OCI-LY3 (cell line): ENCODE measurements around the gene PREX1.

Experiments
- H2AFZ ChIP-seq: fragments of 200-600, 300-600 bp; shearing (Covaris generic); 2 replicates; pipeline ENCODE4 v1.6.0; 2014; ENCODE audit warnings: antibody characterized with exemption, low read depth, low read length
- H3K27ac ChIP-seq: fragments of 200-600, 300-600 bp; sonication (generic); 2 replicates; pipeline ENCODE4 v1.5.1; 2014; ENCODE audit warnings: mild to moderate bottlenecking, low read length, moderate library complexity, mixed read lengths
- H3K27me3 ChIP-seq: fragments of 200-600, 300-600 bp; sonication (generic); 2 replicates; pipeline ENCODE4 v1.6.1; 2014; ENCODE audit warnings: low read depth, low read length, mixed read lengths
- H3K36me3 ChIP-seq: fragments of 200-600, 300-600 bp; sonication (generic); replicated peaks from 2 replicates; pipeline ENCODE3; 2014; ENCODE audit warnings: low read depth, low read length, mixed read lengths
- H3K4me1 ChIP-seq: fragments of 300-600, 200-600 bp; sonication (generic); 2 replicates; pipeline ENCODE4 v1.6.1; 2014; ENCODE audit warnings: low read length, mixed read lengths
- H3K4me2 ChIP-seq: fragments of 200-600, 300-600 bp; sonication (generic); 2 replicates; pipeline ENCODE4 v1.6.1; 2014; ENCODE audit warnings: low read length, mixed read lengths
- H3K4me3 ChIP-seq: fragments of 300-600, 200-600 bp; sonication (generic); 2 replicates; pipeline ENCODE4 v1.5.1; 2014; ENCODE audit warnings: antibody characterized with exemption, mild to moderate bottlenecking, low read length, moderate library complexity
- H3K79me2 ChIP-seq: fragments of 300-600, 200-600 bp; shearing (Covaris generic); 2 replicates; pipeline ENCODE4 v1.6.1; 2014; ENCODE audit warnings: mild to moderate bottlenecking, low read length, mixed read lengths
- H3K9ac ChIP-seq: fragments of 300-600, 200-600 bp; shearing (Covaris generic); 2 replicates; pipeline ENCODE4 v1.6.0; 2014; ENCODE audit warnings: mild to moderate bottlenecking, low read length, moderate library complexity
- H3K9me3 ChIP-seq: fragments of 200-600, 300-600 bp; shearing (Covaris generic); 2 replicates; pipeline ENCODE4 v1.6.1; 2014; ENCODE audit warnings: low read length, mixed read lengths; ENCODE audit not compliant: insufficient read depth
- H4K20me1 ChIP-seq: fragments of 200-600, 300-600 bp; sonication (generic); 2 replicates; pipeline ENCODE4 v1.6.1; 2016; ENCODE audit warnings: low read length, mixed read lengths; ENCODE audit not compliant: insufficient read depth
- EZH2phosphoT487 ChIP-seq: fragments of 200-600 bp; shearing (Covaris generic); IDR thresholded peaks from 2 replicates; pipeline ENCODE4 v1.6.1; 2018; ENCODE audit warnings: antibody characterized with exemption, mixed run types, low read depth
- TF ChIP-seq, protein P1 (sequence below): fragments of 200-600, 300-600 bp; sonication (generic); IDR thresholded peaks from 2 replicates; pipeline ENCODE4 v1.5.1; 2014; ENCODE audit warnings: antibody characterized with exemption, low read length, low read depth

Gene PREX1

DNA sequence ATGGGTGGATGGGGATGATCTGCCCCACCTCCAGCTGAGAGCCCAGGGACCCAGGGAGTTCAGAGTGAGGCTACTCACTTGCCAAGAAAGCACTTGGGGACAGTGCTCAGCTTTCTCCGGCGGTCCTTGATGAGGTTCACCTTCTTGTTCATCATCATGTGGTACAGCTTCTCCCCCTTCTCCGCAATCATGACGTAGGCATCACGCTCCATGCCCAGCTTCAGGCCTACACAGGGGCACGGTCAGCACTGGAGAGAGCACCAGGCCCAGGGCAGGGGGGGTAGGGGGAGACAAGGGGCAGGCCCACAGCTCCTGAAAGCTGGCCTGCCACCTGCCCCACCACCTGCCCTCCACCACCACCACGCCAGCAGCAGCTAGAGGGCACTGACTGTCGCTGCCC, 139.2 kb downstream of the PREX1 start:
- Histone ChIP-seq H3K4me3 (no peak overlapping the region), H3K4me1 (no peaks in the 10 kb centered on the region), H3K27ac (no peak overlapping the region), H3K79me2 (no peaks in the 10 kb centered on the region), H4K20me1 (no peaks in the 10 kb centered on the region), H2AFZ (no peak overlapping the region), H3K36me3 (no peaks in the 10 kb centered on the region), H3K4me2 (no peak overlapping the region), H3K9me3 (no peaks in the 10 kb centered on the region), H3K9ac (no peak overlapping the region), H3K27me3 (no peaks in the 10 kb centered on the region)
- TF ChIP-seq, protein P1, sequence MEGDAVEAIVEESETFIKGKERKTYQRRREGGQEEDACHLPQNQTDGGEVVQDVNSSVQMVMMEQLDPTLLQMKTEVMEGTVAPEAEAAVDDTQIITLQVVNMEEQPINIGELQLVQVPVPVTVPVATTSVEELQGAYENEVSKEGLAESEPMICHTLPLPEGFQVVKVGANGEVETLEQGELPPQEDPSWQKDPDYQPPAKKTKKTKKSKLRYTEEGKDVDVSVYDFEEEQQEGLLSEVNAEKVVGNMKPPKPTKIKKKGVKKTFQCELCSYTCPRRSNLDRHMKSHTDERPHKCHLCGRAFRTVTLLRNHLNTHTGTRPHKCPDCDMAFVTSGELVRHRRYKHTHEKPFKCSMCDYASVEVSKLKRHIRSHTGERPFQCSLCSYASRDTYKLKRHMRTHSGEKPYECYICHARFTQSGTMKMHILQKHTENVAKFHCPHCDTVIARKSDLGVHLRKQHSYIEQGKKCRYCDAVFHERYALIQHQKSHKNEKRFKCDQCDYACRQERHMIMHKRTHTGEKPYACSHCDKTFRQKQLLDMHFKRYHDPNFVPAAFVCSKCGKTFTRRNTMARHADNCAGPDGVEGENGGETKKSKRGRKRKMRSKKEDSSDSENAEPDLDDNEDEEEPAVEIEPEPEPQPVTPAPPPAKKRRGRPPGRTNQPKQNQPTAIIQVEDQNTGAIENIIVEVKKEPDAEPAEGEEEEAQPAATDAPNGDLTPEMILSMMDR: no peak
- TF ChIP-seq EZH2phosphoT487: no peak

DNA sequence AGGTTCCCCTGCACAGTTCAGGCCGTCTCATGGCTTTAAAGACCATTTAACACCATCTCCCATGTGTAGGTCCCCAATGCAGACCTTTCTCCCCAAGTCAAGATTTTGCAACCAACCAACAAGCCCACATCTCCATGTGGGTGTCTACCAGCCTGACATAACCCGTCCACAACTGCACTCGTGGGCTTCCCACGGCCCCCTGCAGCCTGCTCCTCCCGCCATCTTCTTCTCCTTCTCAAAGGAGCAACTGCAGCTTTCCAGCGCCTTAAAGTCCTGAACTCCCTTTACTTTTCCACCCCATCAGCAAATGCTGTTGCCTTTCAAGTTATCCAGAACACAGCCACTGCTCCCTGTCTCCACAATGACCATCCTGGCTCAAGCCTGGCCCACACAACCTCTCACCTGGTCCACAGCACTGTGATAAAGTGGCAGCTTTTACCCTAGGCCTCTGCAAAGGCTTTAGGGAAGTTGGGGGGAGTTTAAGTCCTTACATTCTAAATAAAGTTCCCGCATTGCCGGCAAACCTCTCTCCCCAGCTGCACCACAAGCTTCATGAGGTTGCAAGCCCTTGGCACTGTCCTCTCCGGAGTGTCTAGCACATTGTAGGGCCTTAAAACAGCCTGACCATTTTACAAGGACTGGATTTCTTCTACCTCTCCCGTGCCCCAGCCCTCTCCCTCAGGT, 140.5 kb downstream of the PREX1 start:
- H3K9ac ChIP-seq: no peak overlapping the region
- no peaks in the 10 kb centered on the region for H3K4me1 ChIP-seq
- no peak overlapping the region for H3K27ac ChIP-seq

DNA sequence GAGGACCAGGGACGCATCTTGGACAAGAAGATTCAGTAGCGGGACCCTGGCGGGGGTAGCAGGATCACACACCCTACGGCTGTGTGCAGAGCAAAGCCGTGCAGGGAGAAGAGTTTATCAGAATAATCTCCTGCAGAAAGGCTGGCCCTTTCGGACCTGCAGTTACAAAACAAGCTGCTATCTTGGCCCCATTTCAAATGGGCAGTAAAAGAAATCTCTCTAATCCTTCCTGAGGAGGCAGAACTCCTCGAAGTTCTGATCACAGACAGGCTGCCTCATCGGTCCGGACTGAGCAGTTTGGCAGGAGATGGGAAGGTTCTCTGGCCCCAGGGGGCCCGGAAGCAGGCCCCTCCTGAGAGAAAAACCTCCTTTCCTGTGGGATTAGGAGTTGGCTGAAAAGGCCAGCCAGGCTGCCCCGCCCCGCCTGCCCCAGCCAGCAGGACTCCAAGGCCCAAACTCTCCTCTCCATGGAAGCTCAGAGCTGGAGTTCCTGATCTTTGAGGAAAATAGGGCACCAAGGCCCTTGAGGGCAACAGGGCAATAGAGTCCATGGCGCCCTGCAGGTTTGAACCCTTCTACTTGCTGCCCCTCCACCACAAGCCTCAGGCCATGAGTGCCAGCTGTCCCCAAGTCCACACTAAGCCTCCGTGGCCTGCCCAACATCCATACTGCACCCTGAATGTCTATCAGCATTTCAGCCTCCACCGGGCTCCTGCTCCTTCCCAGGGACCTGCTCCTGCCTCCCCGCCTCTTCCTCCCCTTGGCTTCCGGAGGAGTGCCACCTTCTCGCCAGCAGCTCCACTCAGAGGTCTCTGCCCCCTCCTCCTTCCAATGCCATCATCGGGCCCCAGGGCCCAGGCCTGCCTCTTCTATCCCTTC, 141.3 kb downstream of the PREX1 start:
- no peak overlapping the region for H3K4me2 ChIP-seq
- H3K4me1 ChIP-seq: no peaks in the 10 kb centered on the region
- H4K20me1 ChIP-seq: no peaks in the 10 kb centered on the region
- H3K9me3 ChIP-seq: no peaks in the 10 kb centered on the region
- TF ChIP-seq, protein P1: no peak
- TF ChIP-seq EZH2phosphoT487: no peak
- H3K4me3 ChIP-seq: no peak overlapping the region
- H3K27me3 ChIP-seq: no peaks in the 10 kb centered on the region
- no peak overlapping the region for H3K27ac ChIP-seq
- no peaks in the 10 kb centered on the region for H3K36me3 ChIP-seq
- no peak overlapping the region for H3K9ac ChIP-seq
- H3K79me2 ChIP-seq: no peaks in the 10 kb centered on the region
- H2AFZ ChIP-seq: no peak overlapping the region

More for the DNA sequence above, 140.5 kb downstream of the PREX1 start:
- H3K27me3 ChIP-seq: no peaks in the 10 kb centered on the region
- no peaks in the 10 kb centered on the region for H3K79me2 ChIP-seq
- H3K36me3 ChIP-seq: no peaks in the 10 kb centered on the region
- TF ChIP-seq, protein P1: no peak
- TF ChIP-seq EZH2phosphoT487: no peak
- no peak overlapping the region for H2AFZ ChIP-seq
- no peaks in the 10 kb centered on the region for H3K9me3 ChIP-seq
- H3K4me2 ChIP-seq: no peak overlapping the region
- no peaks in the 10 kb centered on the region for H4K20me1 ChIP-seq
- no peak overlapping the region for H3K4me3 ChIP-seq

DNA sequence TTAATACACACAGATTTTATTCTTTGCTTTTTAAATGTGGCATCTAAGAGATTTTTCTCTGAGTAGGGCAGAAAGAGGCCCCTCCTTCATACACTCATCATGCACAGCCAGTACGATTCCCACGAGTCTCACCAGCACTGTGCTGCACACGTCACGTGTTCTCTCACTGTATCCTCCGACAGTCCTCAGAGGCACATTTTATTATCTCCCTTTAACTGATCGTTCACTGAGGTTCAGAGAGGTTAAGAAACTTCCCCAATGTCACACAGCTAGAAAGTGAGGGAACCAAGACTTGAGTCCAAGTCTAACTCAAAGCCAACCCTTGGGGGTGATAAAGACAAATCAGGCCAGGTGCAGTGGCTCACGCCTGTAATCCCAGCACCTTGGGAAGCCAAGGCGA, 142.5 kb downstream of the PREX1 start:
- H3K79me2 ChIP-seq: no peaks in the 10 kb centered on the region
- no peak for TF ChIP-seq EZH2phosphoT487
- TF ChIP-seq, protein P1: no peak
- no peaks in the 10 kb centered on the region for H3K9me3 ChIP-seq
- H4K20me1 ChIP-seq: no peaks in the 10 kb centered on the region
- no peak overlapping the region for H3K9ac ChIP-seq
- H3K4me3 ChIP-seq: no peak overlapping the region
- H2AFZ ChIP-seq: no peak overlapping the region
- no peaks in the 10 kb centered on the region for H3K36me3 ChIP-seq
- no peak overlapping the region for H3K4me2 ChIP-seq
- no peaks in the 10 kb centered on the region for H3K27me3 ChIP-seq
- H3K4me1 ChIP-seq: no peaks in the 10 kb centered on the region
- no peak overlapping the region for H3K27ac ChIP-seq
